ENCODE data around the gene TMEM184B.
"Not testable (repeated sequence)": the region's sequence is repeated elsewhere in the genome, so short reads cannot be mapped to it uniquely, and the experiment has no call there.

DNA sequence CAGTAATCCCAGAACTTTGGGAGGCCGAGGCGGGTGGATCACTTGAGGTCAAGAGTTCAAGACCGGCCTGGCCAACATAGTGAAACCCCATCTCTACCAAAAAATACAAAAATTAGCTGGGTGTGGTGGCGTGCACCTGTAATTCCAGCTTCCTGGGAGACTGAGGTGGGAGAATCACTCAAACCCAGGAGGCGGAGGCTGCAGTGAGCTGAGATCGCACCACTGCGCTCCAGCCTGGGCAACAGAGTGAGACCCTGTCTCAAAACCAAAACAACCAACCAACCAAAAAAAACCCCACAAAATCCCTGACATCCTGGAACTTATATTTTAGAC is 94.2 kb downstream of the TMEM184B start:
- TF ChIP-seq, protein P1, sequence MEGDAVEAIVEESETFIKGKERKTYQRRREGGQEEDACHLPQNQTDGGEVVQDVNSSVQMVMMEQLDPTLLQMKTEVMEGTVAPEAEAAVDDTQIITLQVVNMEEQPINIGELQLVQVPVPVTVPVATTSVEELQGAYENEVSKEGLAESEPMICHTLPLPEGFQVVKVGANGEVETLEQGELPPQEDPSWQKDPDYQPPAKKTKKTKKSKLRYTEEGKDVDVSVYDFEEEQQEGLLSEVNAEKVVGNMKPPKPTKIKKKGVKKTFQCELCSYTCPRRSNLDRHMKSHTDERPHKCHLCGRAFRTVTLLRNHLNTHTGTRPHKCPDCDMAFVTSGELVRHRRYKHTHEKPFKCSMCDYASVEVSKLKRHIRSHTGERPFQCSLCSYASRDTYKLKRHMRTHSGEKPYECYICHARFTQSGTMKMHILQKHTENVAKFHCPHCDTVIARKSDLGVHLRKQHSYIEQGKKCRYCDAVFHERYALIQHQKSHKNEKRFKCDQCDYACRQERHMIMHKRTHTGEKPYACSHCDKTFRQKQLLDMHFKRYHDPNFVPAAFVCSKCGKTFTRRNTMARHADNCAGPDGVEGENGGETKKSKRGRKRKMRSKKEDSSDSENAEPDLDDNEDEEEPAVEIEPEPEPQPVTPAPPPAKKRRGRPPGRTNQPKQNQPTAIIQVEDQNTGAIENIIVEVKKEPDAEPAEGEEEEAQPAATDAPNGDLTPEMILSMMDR (IDR thresholded peaks at IDR 0.05): not testable (repeated sequence)
- not testable (repeated sequence) for TF ChIP-seq POLR2A (IDR thresholded peaks at IDR 0.05)

Measured in gastroesophageal sphincter (tissue), 3 donors.